Nephron (organoid): ENCODE results near the gene PTRH1.
A peak's percentile ranks its signal among the peaks of the same experiment; 100 is the strongest.

Experiments used
- H3K27ac Mint-ChIP-seq, 3 experiments: 2 replicates each; pipeline ENCODE4 v1.8.0; 2020; ENCODE audit warnings: mixed read lengths in 3 of 3, mild to moderate bottlenecking in 2 of 3, moderate library complexity in 1 of 3
- H3K27me3 Mint-ChIP-seq: 2 replicates; pipeline ENCODE4 v1.8.0; 2021; ENCODE audit warnings: low read depth, mild to moderate bottlenecking, moderate library complexity, mixed read lengths
- H3K36me3 Mint-ChIP-seq: 2 replicates; pipeline ENCODE4 v1.8.0; 2020; ENCODE audit warnings: low read depth, mixed read lengths
- H3K4me1 Mint-ChIP-seq: 2 replicates; pipeline ENCODE4 v1.8.0; 2020; ENCODE audit warnings: mixed read lengths
- H3K4me3 Mint-ChIP-seq, 3 experiments: 2 replicates each; pipeline ENCODE4 v1.8.0; 2020; ENCODE audit warnings: mild to moderate bottlenecking in 3 of 3, mixed read lengths in 3 of 3, moderate library complexity in 2 of 3
- H3K9me3 Mint-ChIP-seq: 2 replicates; pipeline ENCODE4 v1.8.0; 2020; ENCODE audit warnings: mixed read lengths
- TF ChIP-seq, protein P1 (sequence below), 3 experiments: fragments of 200-600 bp; sonication (generic); IDR thresholded peaks; one replicate each; pipeline ENCODE4 v1.5.0; 2021; ENCODE audit warnings: antibody characterized with exemption in 3 of 3; ENCODE audit not compliant: unreplicated experiment in 3 of 3

Gene PTRH1

GRCh38 chr9:127720031-127720864 is 4.8 kb upstream of the PTRH1 start:
- Mint-ChIP-seq H3K36me3 (no peaks in the 10 kb centered on the region), H3K27me3 (peaks cover 8% of the 10 kb centered on the region), H3K4me3 (no peak overlapping the region), H3K9me3 (no peaks in the 10 kb centered on the region), H3K27ac (no peak overlapping the region), H3K4me1 (peaks cover 6% of the 10 kb centered on the region)
- TF ChIP-seq, protein P1, sequence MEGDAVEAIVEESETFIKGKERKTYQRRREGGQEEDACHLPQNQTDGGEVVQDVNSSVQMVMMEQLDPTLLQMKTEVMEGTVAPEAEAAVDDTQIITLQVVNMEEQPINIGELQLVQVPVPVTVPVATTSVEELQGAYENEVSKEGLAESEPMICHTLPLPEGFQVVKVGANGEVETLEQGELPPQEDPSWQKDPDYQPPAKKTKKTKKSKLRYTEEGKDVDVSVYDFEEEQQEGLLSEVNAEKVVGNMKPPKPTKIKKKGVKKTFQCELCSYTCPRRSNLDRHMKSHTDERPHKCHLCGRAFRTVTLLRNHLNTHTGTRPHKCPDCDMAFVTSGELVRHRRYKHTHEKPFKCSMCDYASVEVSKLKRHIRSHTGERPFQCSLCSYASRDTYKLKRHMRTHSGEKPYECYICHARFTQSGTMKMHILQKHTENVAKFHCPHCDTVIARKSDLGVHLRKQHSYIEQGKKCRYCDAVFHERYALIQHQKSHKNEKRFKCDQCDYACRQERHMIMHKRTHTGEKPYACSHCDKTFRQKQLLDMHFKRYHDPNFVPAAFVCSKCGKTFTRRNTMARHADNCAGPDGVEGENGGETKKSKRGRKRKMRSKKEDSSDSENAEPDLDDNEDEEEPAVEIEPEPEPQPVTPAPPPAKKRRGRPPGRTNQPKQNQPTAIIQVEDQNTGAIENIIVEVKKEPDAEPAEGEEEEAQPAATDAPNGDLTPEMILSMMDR (IDR thresholded peaks at IDR 0.05; ENCODE audit: unreplicated experiment in 3 of 3) = no peak

DNA sequence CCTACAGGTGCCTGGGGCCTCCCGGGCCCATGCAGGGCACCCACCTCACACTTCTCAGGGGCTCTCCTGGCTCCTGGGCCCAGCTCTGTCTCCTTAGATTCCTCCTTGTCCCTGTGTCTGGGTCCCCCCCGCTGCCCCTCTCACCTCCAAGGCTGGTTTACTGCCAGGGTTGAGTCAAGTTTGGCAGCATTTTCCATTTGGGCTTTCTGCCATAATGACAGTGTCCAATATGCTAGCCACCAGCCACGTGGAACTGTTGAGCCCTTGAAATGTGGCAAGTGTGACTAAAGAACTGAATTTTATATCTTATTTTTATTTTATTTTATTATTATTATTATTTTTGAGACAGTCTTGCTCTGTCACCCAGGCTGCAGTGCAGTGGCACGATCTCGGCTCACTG is 2.3 kb upstream of the PTRH1 start:
- Mint-ChIP-seq H3K27me3 (peaks cover 8% of the 10 kb centered on the region), H3K27ac (peak overlapping the region in 1 of 3 experiments; percentile 31), H3K4me3 (peak overlapping the region; percentile 50 to 61 (median 56)), H3K9me3 (no peaks in the 10 kb centered on the region), H3K4me1 (peaks cover 6% of the 10 kb centered on the region), H3K36me3 (no peaks in the 10 kb centered on the region)
- TF ChIP-seq, protein P1 (IDR thresholded peaks at IDR 0.05; ENCODE audit: unreplicated experiment in 3 of 3) = no peak

DNA sequence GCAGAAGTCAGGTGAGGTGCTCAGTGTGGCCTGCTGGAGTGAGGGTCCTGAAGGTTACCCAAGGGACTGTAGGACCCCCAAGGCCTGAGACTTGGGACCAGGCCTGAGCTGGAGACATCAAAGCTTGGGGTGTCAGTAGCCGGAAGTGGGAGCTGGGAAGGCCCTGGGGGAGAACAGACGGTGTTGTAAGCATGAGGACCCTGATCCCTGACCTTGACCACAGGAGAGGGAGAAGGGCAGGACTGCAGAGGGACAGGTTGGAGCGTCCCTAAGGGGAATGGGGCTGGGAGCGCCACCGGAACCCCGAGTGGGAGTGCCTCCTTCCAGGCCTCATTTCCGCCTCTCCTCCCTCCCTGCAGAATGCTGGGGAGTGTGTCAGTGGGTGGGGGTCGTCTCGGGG is 949 bp upstream of the PTRH1 start:
- peak overlapping the region; percentile 87 to 92 (median 91) for H3K27ac Mint-ChIP-seq
- H3K27me3 Mint-ChIP-seq = peaks cover 8% of the 10 kb centered on the region
- peak overlapping the region; percentile 91 to 93 (median 92) for H3K4me3 Mint-ChIP-seq
- H3K36me3 Mint-ChIP-seq = no peaks in the 10 kb centered on the region
- TF ChIP-seq, protein P1 (IDR thresholded peaks at IDR 0.05; ENCODE audit: unreplicated experiment in 3 of 3) = no peak
- peaks cover 9% of the 10 kb centered on the region for H3K4me1 Mint-ChIP-seq
- H3K9me3 Mint-ChIP-seq = no peaks in the 10 kb centered on the region

- peak overlapping the region in 1 of 3 experiments; percentile 87 for H3K27ac Mint-ChIP-seq
- no peaks in the 10 kb centered on the region for H3K27me3 Mint-ChIP-seq
- no peaks in the 10 kb centered on the region for H3K36me3 Mint-ChIP-seq
- TF ChIP-seq, protein P1 (IDR thresholded peaks at IDR 0.05; ENCODE audit: unreplicated experiment in 3 of 3) = no peak
- H3K9me3 Mint-ChIP-seq = no peaks in the 10 kb centered on the region
- H3K4me3 Mint-ChIP-seq = peak overlapping the region; percentile 91 to 93 (median 92)
- H3K4me1 Mint-ChIP-seq = peaks cover 20% of the 10 kb centered on the region
Measured at GRCh38 chr9:127714951-127715469, 453 bp downstream of the PTRH1 start.

GRCh38 chr9:127714020-127714750 is 1.3 kb downstream of the PTRH1 start:
- Mint-ChIP-seq H3K4me1 (peaks cover 20% of the 10 kb centered on the region), H3K4me3 (peak overlapping the region; percentile 79 to 82 (median 79)), H3K27me3 (no peaks in the 10 kb centered on the region), H3K9me3 (no peaks in the 10 kb centered on the region), H3K36me3 (no peaks in the 10 kb centered on the region), H3K27ac (no peak overlapping the region)
- TF ChIP-seq, protein P1 (IDR thresholded peaks at IDR 0.05; ENCODE audit: unreplicated experiment in 3 of 3) = no peak
